ENCODE measurements around the gene ATMIN. TPM values are rescaled to one million over a fixed set of nuclear protein-coding genes. Genes with fewer than 3 reads are reported as not detected.

The ATMIN gene
- polyA plus RNA-seq, 1 experiment, result 22.3 TPM

DNA sequence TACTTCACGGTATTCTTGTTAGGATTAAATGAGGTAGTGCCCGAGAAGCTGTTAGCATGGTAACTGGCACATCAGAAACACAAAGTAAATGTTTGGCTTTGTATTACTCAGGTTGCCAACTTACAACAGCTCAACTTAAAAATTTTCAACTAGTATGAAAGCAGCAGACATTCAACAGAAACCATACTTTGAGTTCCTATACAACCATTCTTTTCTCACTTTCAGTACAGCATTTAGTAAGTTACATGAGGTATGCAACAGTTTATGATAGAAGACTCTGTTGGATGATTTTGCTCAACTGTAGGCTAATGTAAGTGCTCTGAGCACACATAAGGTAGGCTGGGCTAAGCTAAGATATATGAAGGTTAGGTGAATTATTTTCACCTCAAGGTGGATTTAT, 21.0 kb upstream of the ATMIN start:
- CTCF ChIA-PET, result interaction anchor here (0.6 to 3.5 kb wide), 4 partner anchors 9 to 709 kb away, joined by 3 to 14 read pairs (median 4); partner anchors contain the start of gene ATMIN
- H3K36me3 ChIP-seq (ENCODE audit: control insufficient read depth, insufficient read depth, low read length), result no peaks in the 10 kb centered on the region
- TF ChIP-seq, protein P1, sequence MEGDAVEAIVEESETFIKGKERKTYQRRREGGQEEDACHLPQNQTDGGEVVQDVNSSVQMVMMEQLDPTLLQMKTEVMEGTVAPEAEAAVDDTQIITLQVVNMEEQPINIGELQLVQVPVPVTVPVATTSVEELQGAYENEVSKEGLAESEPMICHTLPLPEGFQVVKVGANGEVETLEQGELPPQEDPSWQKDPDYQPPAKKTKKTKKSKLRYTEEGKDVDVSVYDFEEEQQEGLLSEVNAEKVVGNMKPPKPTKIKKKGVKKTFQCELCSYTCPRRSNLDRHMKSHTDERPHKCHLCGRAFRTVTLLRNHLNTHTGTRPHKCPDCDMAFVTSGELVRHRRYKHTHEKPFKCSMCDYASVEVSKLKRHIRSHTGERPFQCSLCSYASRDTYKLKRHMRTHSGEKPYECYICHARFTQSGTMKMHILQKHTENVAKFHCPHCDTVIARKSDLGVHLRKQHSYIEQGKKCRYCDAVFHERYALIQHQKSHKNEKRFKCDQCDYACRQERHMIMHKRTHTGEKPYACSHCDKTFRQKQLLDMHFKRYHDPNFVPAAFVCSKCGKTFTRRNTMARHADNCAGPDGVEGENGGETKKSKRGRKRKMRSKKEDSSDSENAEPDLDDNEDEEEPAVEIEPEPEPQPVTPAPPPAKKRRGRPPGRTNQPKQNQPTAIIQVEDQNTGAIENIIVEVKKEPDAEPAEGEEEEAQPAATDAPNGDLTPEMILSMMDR (IDR thresholded peaks at IDR 0.05; ENCODE audit: insufficient read depth, low read depth, low read length), result no peak
- H3K4me3 ChIP-seq (ENCODE audit: low read depth, low read length), result no peak overlapping the region
- no peak for DNase-seq (ENCODE audit: low read depth)
- no peaks in the 10 kb centered on the region for H3K27me3 ChIP-seq (ENCODE audit: control insufficient read depth, insufficient read depth, low read length)
- POLR2A ChIA-PET, result no interaction called here

DNA sequence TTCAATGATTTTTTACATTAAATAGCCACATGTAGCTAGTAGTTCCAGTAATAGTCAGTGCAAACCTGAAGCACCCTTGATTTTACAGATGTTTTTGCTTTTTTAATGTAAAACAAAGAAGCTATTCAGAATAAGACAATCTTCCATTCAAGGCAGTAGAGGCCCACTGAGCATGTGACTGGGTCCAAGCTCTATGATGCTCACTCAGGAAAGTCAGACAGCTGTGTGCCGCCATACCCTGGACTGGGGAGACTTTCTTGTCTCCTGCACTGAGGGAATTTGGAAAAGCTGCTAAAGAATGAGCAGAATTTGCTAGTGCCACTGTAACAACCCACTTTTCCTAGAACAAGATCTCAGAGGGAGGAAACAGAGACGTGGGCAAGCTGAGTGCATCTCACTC, 17.1 kb upstream of the ATMIN start:
- ChIA-PET CTCF (interaction anchor here (0.6 to 4.7 kb wide), 5 partner anchors 13 to 217 kb away, joined by 3 to 27 read pairs (median 4); partner anchors contain the start of gene ATMIN), POLR2A (no interaction called here)
- no peak overlapping the region for H3K4me3 ChIP-seq (ENCODE audit: low read depth, low read length)
- no peaks in the 10 kb centered on the region for H3K27me3 ChIP-seq (ENCODE audit: control insufficient read depth, insufficient read depth, low read length)
- H3K36me3 ChIP-seq (ENCODE audit: control insufficient read depth, insufficient read depth, low read length), result peaks cover 2% of the 10 kb centered on the region; the same call in 1 of the 2 replicates
- no peak for DNase-seq (ENCODE audit: low read depth)
- TF ChIP-seq, protein P1 (IDR thresholded peaks at IDR 0.05; ENCODE audit: insufficient read depth, low read depth, low read length), result no peak

DNA sequence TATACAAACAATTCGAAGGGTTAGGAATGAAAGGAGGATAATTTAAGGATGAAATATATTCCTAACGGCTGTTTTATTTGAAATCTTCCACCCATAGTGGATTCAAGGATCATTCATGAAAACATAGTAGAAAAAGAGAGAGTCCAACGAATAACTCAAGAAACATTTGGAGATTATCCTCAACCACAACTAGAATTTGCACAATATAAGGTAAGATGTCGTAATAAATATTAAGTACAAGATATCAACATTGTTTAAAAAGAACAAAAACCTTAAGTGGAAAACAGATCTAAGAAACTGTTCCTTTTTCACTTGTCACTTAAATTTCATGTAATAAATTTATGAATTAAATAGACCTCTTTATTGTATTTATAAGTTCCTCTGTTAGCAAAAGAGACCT, 9.2 kb upstream of the ATMIN start:
- H3K36me3 ChIP-seq (ENCODE audit: control insufficient read depth, insufficient read depth, low read length), result no peaks in the 10 kb centered on the region
- no peak for DNase-seq (ENCODE audit: low read depth)
- H3K27me3 ChIP-seq (ENCODE audit: control insufficient read depth, insufficient read depth, low read length), result no peaks in the 10 kb centered on the region
- POLR2A ChIA-PET, result no interaction called here
- H3K4me3 ChIP-seq (ENCODE audit: low read depth, low read length), result no peak overlapping the region
- CTCF ChIA-PET, result interaction anchor here (0.6 to 0.9 kb wide), 4 partner anchors 23 to 711 kb away, joined by 3 to 5 read pairs (median 4); no protein-coding TSS in a partner anchor
- TF ChIP-seq, protein P1 (IDR thresholded peaks at IDR 0.05; ENCODE audit: insufficient read depth, low read depth, low read length), result no peak

DNA sequence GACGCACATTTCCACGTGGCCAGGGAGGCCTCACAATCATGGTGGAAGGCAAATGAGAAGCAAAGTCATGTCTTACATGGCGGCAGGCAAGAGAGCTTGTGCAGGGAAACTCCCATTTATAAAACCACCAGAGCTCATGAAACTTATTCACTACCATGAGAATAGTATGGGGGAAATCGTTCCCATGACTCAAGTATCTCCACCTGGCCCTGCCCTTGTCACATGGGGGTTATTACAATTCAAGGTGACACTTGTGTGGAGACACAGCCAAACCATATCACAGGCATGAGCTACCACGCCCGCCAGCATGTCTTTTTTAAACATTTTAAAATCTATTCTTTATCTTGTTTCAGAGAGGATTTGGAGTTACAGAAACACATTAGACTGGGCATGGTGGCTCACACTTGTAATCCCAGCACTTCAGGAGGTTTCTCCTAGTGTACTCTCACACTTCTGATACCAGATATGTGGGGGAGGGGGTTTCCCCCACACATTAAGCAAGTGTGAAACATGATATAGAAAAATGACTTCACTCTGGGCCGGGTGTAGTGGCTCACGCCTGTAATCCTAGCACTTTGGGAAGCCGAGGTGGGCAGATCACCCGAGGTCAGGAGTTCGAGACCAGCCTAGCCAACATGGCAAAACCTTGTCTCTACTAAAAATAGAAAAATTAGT, 5.6 kb upstream of the ATMIN start:
- CTCF ChIA-PET, result interaction anchor here (0.9 to 1.5 kb wide), 2 partner anchors 24 to 168 kb away, joined by 3 to 4 read pairs; no protein-coding TSS in a partner anchor

More for the DNA sequence above, 5.6 kb upstream of the ATMIN start:
- POLR2A ChIA-PET, result no interaction called here
- H3K27me3 ChIP-seq (ENCODE audit: control insufficient read depth, insufficient read depth, low read length), result no peaks in the 10 kb centered on the region
- no peak overlapping the region for H3K4me3 ChIP-seq (ENCODE audit: low read depth, low read length)
- no peak for DNase-seq (ENCODE audit: low read depth)
- TF ChIP-seq, protein P1 (IDR thresholded peaks at IDR 0.05; ENCODE audit: insufficient read depth, low read depth, low read length), result no peak
- H3K36me3 ChIP-seq (ENCODE audit: control insufficient read depth, insufficient read depth, low read length), result no peaks in the 10 kb centered on the region
